ENCODE results near the gene OLFML2A.
A peak's percentile ranks its signal among the peaks of the same experiment; 100 is the strongest.

OLFML2A gene

DNA sequence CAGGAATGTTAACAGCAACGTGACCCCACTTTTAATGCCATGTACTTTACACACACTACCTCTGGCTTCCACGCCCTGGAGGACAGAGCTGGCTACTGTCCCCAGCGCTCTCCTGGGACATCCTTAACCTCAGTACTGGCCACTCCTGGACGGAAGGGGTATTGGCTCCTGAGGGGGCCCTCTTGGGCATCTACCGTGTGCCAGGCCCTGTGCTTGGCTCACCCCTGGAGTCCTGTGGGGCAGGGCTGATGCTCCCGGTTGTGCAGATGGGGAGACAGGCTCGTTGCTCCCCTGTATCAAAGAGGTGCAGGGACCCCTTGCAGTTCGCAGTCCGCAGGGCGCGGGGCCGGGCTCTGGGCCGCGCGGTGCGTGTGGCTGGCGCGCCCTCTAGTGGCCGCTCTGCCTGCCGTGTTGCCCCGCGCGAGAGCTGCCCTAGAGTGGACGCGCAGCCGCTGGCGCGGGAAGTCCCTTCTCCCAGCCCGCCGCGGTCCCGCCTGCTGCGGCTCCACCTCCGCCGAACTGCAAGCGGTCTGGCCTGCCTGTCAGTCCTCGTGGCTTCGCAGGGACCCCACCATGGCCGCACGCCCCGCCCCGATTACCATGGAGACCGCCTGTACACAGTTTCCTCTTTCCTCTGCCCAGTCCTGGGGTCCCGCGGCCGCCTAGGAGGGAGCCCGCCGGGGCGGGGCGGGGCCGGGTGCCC lies 76.0 kb downstream of the OLFML2A start, which contains the start of gene WDR38:
TSS of gene WDR38 (plus strand) at position 632 of the 703 bp plus-strand sequence. CDS start 72 bp downstream, outside the sequence.
- no peaks in the 10 kb centered on the region for H3K36me3 ChIP-seq (ENCODE audit: control insufficient read depth, insufficient read depth, low read length)
- H3K9ac ChIP-seq: no peak within 1 kb of the TSS

GRCh38 chr9:124853605-124854143 lies 76.7 kb downstream of the OLFML2A start:
- H3K9ac ChIP-seq: no peak overlapping the region
- no peaks in the 10 kb centered on the region for H3K27me3 ChIP-seq (ENCODE audit: control insufficient read depth, insufficient read depth, low read length)
- peak overlapping the region; percentile 85 for H2AFZ ChIP-seq
- no peak for TF ChIP-seq CTCF (IDR thresholded peaks at IDR 0.05)
- no peaks in the 10 kb centered on the region for H3K36me3 ChIP-seq (ENCODE audit: control insufficient read depth, insufficient read depth, low read length)
- H3K4me2 ChIP-seq (ENCODE audit: low read length): peak overlapping the region; percentile 82
- H3K4me3 ChIP-seq (ENCODE audit: low read depth, low read length): no peak overlapping the region
- H3K9me3 ChIP-seq (ENCODE audit: control insufficient read depth, low read length): no peaks in the 10 kb centered on the region
- no peaks in the 10 kb centered on the region for H3K79me2 ChIP-seq
- H3K4me1 ChIP-seq: peaks cover 3% of the 10 kb centered on the region
- H3K27ac ChIP-seq: no peak overlapping the region

More for the DNA sequence above, 76.0 kb downstream of the OLFML2A start, which contains the start of gene WDR38:
- Histone ChIP-seq H3K4me3 (ENCODE audit: low read depth, low read length) (peak within 1 kb of the TSS; percentile 6), H2AFZ (peak within 1 kb of the TSS; percentile 85), H3K9me3 (ENCODE audit: control insufficient read depth, low read length) (no peaks in the 10 kb centered on the region), H3K4me2 (ENCODE audit: low read length) (peak within 1 kb of the TSS; percentile 82), H3K27ac (no peak within 1 kb of the TSS), H3K4me1 (peaks cover 3% of the 10 kb centered on the region), H3K79me2 (no peaks in the 10 kb centered on the region), H3K27me3 (ENCODE audit: control insufficient read depth, insufficient read depth, low read length) (no peaks in the 10 kb centered on the region)
- TF ChIP-seq CTCF (IDR thresholded peaks at IDR 0.05): peak; percentile 89

DNA sequence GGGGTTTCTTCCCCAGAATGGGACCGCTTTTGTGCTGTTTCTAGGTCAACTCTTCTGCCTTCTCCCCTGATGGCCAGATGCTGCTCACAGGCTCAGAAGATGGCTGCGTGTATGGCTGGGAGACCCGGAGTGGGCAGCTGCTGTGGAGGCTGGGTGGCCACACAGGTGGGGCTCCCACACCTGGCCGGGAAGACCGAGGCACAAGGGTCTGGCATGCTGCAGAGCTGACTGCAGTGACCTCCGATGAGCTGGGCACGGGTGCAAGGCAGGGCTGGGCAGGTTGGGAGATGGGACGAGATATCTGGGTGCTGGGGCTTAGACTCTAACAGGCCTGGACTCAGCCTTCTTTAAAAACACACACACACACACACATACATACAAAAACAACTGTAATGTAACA lies 77.2 kb downstream of the OLFML2A start:
- Histone ChIP-seq H3K79me2 (no peaks in the 10 kb centered on the region), H3K4me3 (ENCODE audit: low read depth, low read length) (no peak overlapping the region), H2AFZ (no peak overlapping the region), H3K4me2 (ENCODE audit: low read length) (no peak overlapping the region), H3K36me3 (ENCODE audit: control insufficient read depth, insufficient read depth, low read length) (no peaks in the 10 kb centered on the region), H3K4me1 (peaks cover 3% of the 10 kb centered on the region), H3K27me3 (ENCODE audit: control insufficient read depth, insufficient read depth, low read length) (no peaks in the 10 kb centered on the region), H3K9ac (no peak overlapping the region), H3K9me3 (ENCODE audit: control insufficient read depth, low read length) (no peaks in the 10 kb centered on the region), H3K27ac (no peak overlapping the region)
- TF ChIP-seq CTCF (IDR thresholded peaks at IDR 0.05): no peak

DNA sequence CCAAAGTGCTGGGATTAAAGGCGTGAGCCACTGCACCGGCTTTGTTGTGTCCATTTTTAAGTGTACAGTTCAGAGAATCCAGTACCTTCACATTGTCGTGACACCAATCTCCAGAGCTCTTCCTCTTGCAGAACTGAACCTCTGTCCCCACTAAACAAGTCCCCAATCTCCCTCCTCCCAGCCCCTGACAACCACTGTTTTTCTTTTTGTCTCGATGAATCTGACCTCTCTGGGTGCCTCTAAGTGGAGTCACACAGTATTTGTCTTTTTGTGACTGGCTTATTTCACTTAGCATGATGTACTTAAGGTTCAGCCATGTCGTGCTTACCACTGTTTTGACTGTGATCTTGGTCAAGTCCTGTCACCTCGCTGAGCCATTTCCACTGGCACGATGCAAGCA lies 77.9 kb downstream of the OLFML2A start:
- peaks cover 3% of the 10 kb centered on the region for H3K4me1 ChIP-seq
- no peak overlapping the region for H3K27ac ChIP-seq
- no peak overlapping the region for H2AFZ ChIP-seq
- TF ChIP-seq CTCF (IDR thresholded peaks at IDR 0.05): no peak
- no peak overlapping the region for H3K4me3 ChIP-seq (ENCODE audit: low read depth, low read length)
- no peaks in the 10 kb centered on the region for H3K27me3 ChIP-seq (ENCODE audit: control insufficient read depth, insufficient read depth, low read length)
- no peak overlapping the region for H3K9ac ChIP-seq
- H3K9me3 ChIP-seq (ENCODE audit: control insufficient read depth, low read length): no peaks in the 10 kb centered on the region
- H3K79me2 ChIP-seq: no peaks in the 10 kb centered on the region
- H3K36me3 ChIP-seq (ENCODE audit: control insufficient read depth, insufficient read depth, low read length): no peaks in the 10 kb centered on the region
- no peak overlapping the region for H3K4me2 ChIP-seq (ENCODE audit: low read length)

All from parathyroid adenoma (tissue), 2 donors.